Peyer's patch (tissue), 4 donors: ENCODE measurements around the gene FCMR.

Experiments used
- POLR2A ChIP-seq, 2 donors: fragments of 450-650 bp; IDR thresholded peaks; one replicate each; pipeline ENCODE4 v1.5.1; 2017; ENCODE audit warnings: antibody characterized with exemption in 2 of 2, mild to moderate bottlenecking in 2 of 2, moderate library complexity in 2 of 2
- TF ChIP-seq, protein P1 (sequence below), 6 experiments: fragments of 450-650 bp in 4 of 6; fragments of 200-600 bp in 2 of 6; sonication (generic) in 1 of 6; IDR thresholded peaks; one replicate each; pipeline ENCODE4 v1.5.1; 2017 to 2019; ENCODE audit warnings: antibody characterized with exemption in 6 of 6, mild to moderate bottlenecking in 3 of 6, moderate library complexity in 1 of 6

DNA sequence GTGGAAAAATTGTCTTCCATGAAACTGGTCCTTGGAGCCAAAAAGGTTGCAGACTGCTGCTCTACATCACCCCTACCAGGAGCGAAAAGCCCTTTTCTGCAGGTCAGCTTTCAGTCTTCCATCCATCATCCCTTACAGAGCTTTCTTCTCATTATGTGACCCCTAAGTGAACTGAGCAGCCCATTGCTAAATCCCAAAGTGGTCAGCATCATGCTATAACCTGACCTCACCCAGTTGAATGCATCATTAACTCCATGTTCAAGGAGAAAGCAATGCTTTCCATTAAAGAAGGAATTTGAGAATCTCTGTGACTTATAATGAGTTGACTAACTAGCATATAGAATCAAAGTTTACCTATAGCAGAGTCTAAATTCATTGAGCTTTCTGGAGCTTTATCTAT lies 34.9 kb downstream of the FCMR start:
- TF ChIP-seq POLR2A (IDR thresholded peaks at IDR 0.05): no peak
- TF ChIP-seq, protein P1, sequence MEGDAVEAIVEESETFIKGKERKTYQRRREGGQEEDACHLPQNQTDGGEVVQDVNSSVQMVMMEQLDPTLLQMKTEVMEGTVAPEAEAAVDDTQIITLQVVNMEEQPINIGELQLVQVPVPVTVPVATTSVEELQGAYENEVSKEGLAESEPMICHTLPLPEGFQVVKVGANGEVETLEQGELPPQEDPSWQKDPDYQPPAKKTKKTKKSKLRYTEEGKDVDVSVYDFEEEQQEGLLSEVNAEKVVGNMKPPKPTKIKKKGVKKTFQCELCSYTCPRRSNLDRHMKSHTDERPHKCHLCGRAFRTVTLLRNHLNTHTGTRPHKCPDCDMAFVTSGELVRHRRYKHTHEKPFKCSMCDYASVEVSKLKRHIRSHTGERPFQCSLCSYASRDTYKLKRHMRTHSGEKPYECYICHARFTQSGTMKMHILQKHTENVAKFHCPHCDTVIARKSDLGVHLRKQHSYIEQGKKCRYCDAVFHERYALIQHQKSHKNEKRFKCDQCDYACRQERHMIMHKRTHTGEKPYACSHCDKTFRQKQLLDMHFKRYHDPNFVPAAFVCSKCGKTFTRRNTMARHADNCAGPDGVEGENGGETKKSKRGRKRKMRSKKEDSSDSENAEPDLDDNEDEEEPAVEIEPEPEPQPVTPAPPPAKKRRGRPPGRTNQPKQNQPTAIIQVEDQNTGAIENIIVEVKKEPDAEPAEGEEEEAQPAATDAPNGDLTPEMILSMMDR (IDR thresholded peaks at IDR 0.05): no peak
